GM10248 (cell line): Measurements from ENCODE around the gene PAOX.

Source experiments
- CTCF ChIA-PET: fragments of 300-600 bp; sonication (Branson Sonifier 250); formaldehyde crosslinking; extraction: SDS; loops from one replicate; lab custom pipeline; 2021; ENCODE audit warnings: antibody characterized with exemption; lab: Yijun Ruan, JAX
- POLR2A ChIA-PET: fragments of 350-650 bp; sonication (Branson Sonifier 250); formaldehyde crosslinking; extraction: SDS; loops from one replicate; lab custom pipeline; 2020; ENCODE audit warnings: antibody characterized with exemption; lab: Yijun Ruan, JAX
- DNase-seq: peaks from one replicate; pipeline ENCODE4 v3.0.0; 2012; ENCODE audit errors: extremely low spot score
- TF ChIP-seq, protein P1 (sequence below): IDR thresholded peaks from 2 replicates; pipeline ENCODE4 v1.5.1; 2012; ENCODE audit warnings: mild to moderate bottlenecking, low read depth; ENCODE audit errors: extremely low read depth, missing control alignments, control extremely low read depth

PAOX gene

GRCh38 chr10:133349160-133349568 lies 29.9 kb upstream of the PAOX start:
- ChIA-PET POLR2A (no interaction called here), CTCF (no interaction called here)
- TF ChIP-seq, protein P1, sequence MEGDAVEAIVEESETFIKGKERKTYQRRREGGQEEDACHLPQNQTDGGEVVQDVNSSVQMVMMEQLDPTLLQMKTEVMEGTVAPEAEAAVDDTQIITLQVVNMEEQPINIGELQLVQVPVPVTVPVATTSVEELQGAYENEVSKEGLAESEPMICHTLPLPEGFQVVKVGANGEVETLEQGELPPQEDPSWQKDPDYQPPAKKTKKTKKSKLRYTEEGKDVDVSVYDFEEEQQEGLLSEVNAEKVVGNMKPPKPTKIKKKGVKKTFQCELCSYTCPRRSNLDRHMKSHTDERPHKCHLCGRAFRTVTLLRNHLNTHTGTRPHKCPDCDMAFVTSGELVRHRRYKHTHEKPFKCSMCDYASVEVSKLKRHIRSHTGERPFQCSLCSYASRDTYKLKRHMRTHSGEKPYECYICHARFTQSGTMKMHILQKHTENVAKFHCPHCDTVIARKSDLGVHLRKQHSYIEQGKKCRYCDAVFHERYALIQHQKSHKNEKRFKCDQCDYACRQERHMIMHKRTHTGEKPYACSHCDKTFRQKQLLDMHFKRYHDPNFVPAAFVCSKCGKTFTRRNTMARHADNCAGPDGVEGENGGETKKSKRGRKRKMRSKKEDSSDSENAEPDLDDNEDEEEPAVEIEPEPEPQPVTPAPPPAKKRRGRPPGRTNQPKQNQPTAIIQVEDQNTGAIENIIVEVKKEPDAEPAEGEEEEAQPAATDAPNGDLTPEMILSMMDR, result no peak
- DNase-seq, result no peak

DNA sequence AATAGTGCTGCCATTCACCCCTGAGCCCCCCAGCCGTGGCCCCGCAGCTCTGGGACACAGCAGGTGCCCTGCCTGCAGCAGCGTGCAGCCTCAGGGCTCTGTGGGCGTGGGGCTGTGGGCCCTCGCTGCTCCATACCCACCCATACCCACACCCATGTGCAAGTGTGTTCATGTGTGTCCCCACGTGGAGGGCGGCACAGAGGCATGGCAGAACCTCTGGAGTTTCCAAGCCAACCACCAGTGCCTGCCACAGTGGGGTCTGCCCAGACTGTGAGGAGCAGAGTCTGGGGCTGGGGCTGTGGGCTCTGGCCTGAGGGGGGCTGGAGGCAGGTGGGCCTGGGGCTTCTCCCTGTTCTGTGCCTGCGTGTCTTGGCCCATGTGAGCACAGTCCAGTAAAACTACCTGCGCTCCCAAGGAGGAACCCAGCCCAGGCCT lies 29.5 kb upstream of the PAOX start:
- ChIA-PET POLR2A (no interaction called here), CTCF (no interaction called here)
- TF ChIP-seq, protein P1, result no peak
- no peak for DNase-seq

GRCh38 chr10:133350283-133350949 lies 28.6 kb upstream of the PAOX start:
- DNase-seq, result no peak
- CTCF ChIA-PET, result interaction anchor here (4.4 kb wide), 1 partner anchor 22 kb away, joined by 23 read pairs; no protein-coding TSS in a partner anchor
- TF ChIP-seq, protein P1, result no peak
- POLR2A ChIA-PET, result no interaction called here

GRCh38 chr10:133350950-133351329 lies 28.1 kb upstream of the PAOX start:
- ChIA-PET CTCF (interaction anchor here (4.4 kb wide), 1 partner anchor 22 kb away, joined by 23 read pairs; no protein-coding TSS in a partner anchor), POLR2A (no interaction called here)
- peak; percentile 15 for DNase-seq
- TF ChIP-seq, protein P1, result no peak

GRCh38 chr10:133351408-133352318 lies 27.4 kb upstream of the PAOX start:
- DNase-seq, result no peak
- POLR2A ChIA-PET, result no interaction called here
- TF ChIP-seq, protein P1, result no peak
- CTCF ChIA-PET, result interaction anchor here (4.4 kb wide), 1 partner anchor 23 kb away, joined by 23 read pairs; no protein-coding TSS in a partner anchor

DNA sequence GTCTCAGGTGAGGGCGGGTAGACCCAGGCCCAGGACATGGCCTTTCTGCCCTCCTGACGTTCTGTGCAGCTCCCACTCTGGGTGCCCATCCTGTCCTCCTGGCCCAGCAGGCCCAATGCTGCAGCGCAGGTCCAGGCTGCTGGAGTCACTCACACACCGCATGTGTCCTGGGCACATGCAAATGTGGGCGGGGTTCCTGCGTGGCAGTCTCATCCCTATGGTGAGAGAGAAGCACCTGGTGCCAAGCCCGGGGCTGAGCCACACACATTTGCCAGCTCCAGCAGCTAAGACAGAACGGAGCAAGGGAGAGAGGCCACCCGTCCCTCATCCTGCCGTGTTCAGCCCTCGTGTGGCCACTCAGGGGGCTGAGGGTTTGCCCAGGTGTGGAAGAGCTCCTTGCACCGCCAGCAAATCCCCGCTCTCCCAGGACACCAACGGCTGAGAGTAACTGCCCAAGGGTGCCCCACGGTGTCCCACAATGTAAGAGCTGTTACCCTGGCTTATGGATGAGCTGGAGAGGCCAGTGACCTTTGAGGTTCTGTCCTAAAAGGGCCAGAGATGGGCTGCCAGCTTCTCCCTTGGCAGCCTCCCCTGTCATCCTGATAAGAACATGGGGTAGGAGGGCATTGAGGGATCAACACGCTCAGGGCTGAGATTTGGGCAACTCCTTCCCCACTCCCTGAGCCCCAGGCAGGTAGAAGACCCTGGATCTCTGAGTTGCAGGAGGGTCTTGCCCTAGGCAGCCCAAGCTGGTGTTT lies 25.7 kb upstream of the PAOX start:
- no peak for DNase-seq
- POLR2A ChIA-PET, result no interaction called here
- TF ChIP-seq, protein P1, result no peak
- CTCF ChIA-PET, result interaction anchor here (1.1 to 4.4 kb wide), 3 partner anchors 9 to 24 kb away, joined by 3 to 23 read pairs (median 3); no protein-coding TSS in a partner anchor
